Caco-2 (cell line): ENCODE data around the gene HAPLN2. TPM values are rescaled to one million over a fixed set of nuclear protein-coding genes. Genes with fewer than 3 reads are reported as not detected.

ENCODE experiments used
- BruUV-seq: library from RNA; stranded (reverse); fragments of 400-500 nt; replicated peaks from 2 replicates; lab custom pipeline; 2021; lab: Mats Ljungman, UMichigan
- CTCF ChIA-PET: fragments of 300-600 bp; sonication (Branson Sonifier 250); formaldehyde crosslinking; loops from one replicate; lab custom pipeline; 2022; ENCODE audit warnings: antibody characterized with exemption; lab: Charles Lee
- POLR2A ChIA-PET: fragments of 300-600 bp; sonication (Branson Sonifier 250); formaldehyde crosslinking; loops from one replicate; lab custom pipeline; 2022; ENCODE audit warnings: antibody characterized with exemption; lab: Charles Lee
- DNase-seq, 2 experiments: peaks; one replicate each; pipeline versions ENCODE4 v3.0.0 to v3.0.0-alpha.2; 2020 to 2022
- H3K27me3 ChIP-seq: replicated peaks from 2 replicates; pipeline ENCODE4 v1.6.0; 2011; ENCODE audit warnings: low read length; ENCODE audit not compliant: control insufficient read depth, insufficient read depth
- H3K36me3 ChIP-seq: 2 replicates; pipeline ENCODE4 v1.5.1; 2011; ENCODE audit warnings: low read length; ENCODE audit not compliant: control insufficient read depth, insufficient read depth
- H3K4me1 ChIP-seq: fragments of 250-450 bp; sonication (Bioruptor Pico); 2 replicates; pipeline ENCODE4 v1.5.1; 2020; ENCODE audit warnings: mild to moderate bottlenecking
- H3K4me3 ChIP-seq: 2 replicates; pipeline ENCODE4 v1.5.1; 2011; ENCODE audit warnings: low read depth, mild to moderate bottlenecking, control low read depth, low read length
- H3K9me3 ChIP-seq: fragments of 250-450 bp; sonication (Bioruptor Pico); 2 replicates; pipeline ENCODE4 v1.5.1; 2020; ENCODE audit warnings: mild to moderate bottlenecking, moderate library complexity
- H3K27ac Mint-ChIP-seq: one replicate; pipeline ENCODE4 v1.8.0; 2022; ENCODE audit warnings: mixed read lengths; ENCODE audit not compliant: unreplicated experiment
- H3K27me3 Mint-ChIP-seq: one replicate; pipeline ENCODE4 v1.8.0; 2022; ENCODE audit warnings: mixed read lengths; ENCODE audit not compliant: insufficient read depth, unreplicated experiment
- H3K36me3 Mint-ChIP-seq: one replicate; pipeline ENCODE4 v1.8.0; 2022; ENCODE audit warnings: mild to moderate bottlenecking, mixed read lengths; ENCODE audit not compliant: insufficient read depth, unreplicated experiment
- H3K4me1 Mint-ChIP-seq: one replicate; pipeline ENCODE4 v1.8.0; 2022; ENCODE audit warnings: low read depth, mixed read lengths; ENCODE audit not compliant: unreplicated experiment
- H3K4me3 Mint-ChIP-seq: one replicate; pipeline ENCODE4 v1.8.0; 2022; ENCODE audit warnings: mild to moderate bottlenecking, moderate library complexity, mixed read lengths; ENCODE audit not compliant: unreplicated experiment
- H3K9me3 Mint-ChIP-seq: one replicate; pipeline ENCODE4 v1.8.0; 2022; ENCODE audit warnings: mixed read lengths; ENCODE audit not compliant: unreplicated experiment
- intact Hi-C: fragments of 100-400 bp; cut with micrococcal nuclease; formaldehyde crosslinking; loops from one replicate; pipeline ENCODE4 v1.10.0; 2022; ENCODE audit not compliant: unreplicated experiment
- total RNA-seq: library from RNA; stranded (reverse); gene quantifications from 2 replicates; pipeline ENCODE4 v1.2.3, GENCODE V29; 2022
- TF ChIP-seq, protein P1 (sequence below), 2 experiments: fragments of 200-600 bp in 1 of 2; IDR thresholded peaks; 1 replicate in 1 of 2; 2 replicates in 1 of 2; pipeline versions ENCODE4 v1.5.1 to v1.8.0; 2011 to 2022; ENCODE audit warnings: antibody characterized with exemption in 1 of 2, control low read depth in 1 of 2, inconsistent platforms in 1 of 2, low read depth in 1 of 2, low read length in 1 of 2, mild to moderate bottlenecking in 1 of 2, moderate library complexity in 1 of 2; ENCODE audit not compliant: insufficient read depth in 1 of 2, severe bottlenecking in 1 of 2, unreplicated experiment in 1 of 2

HAPLN2 gene
- total RNA-seq, 1 experiment from 2014 or later = not detected

DNA sequence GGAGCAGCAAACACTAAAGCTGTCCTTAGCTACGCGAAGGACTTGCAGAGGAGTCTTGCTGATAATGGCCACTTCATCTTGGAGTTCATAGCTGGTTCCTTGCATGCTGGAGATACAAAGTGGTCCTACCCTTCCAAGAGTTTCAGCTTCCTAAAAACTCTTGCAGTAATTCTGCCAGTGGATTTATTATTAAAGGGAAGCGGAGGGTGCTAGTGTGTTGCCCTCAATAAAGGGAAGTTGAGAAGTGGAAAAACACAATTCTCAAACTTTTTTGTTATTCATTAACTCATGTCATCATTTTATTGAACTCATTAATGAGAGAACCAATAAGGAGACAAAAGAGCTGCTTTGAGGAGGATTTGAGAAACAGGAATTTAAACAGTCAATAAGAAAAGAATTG, 6.5 kb upstream of the HAPLN2 start:
- Histone ChIP-seq H3K27me3 (no peaks in the 10 kb centered on the region), H3K36me3 (no peaks in the 10 kb centered on the region), H3K4me1 (0 out of 2 replicates have a peak, but pooled peaks cover 4% of the 10 kb centered on the region), H3K9me3 (no peaks in the 10 kb centered on the region), H3K4me3 (no peak overlapping the region)
- Mint-ChIP-seq H3K9me3 (no peaks in the 10 kb centered on the region), H3K27me3 (peaks cover 3% of the 10 kb centered on the region), H3K4me1 (peaks cover 16% of the 10 kb centered on the region), H3K4me3 (no peak overlapping the region), H3K27ac (peak overlapping the region; percentile 39), H3K36me3 (no peaks in the 10 kb centered on the region)
- no peak for DNase-seq
- BruUV-seq = no TSS peak
- TF ChIP-seq, protein P1, sequence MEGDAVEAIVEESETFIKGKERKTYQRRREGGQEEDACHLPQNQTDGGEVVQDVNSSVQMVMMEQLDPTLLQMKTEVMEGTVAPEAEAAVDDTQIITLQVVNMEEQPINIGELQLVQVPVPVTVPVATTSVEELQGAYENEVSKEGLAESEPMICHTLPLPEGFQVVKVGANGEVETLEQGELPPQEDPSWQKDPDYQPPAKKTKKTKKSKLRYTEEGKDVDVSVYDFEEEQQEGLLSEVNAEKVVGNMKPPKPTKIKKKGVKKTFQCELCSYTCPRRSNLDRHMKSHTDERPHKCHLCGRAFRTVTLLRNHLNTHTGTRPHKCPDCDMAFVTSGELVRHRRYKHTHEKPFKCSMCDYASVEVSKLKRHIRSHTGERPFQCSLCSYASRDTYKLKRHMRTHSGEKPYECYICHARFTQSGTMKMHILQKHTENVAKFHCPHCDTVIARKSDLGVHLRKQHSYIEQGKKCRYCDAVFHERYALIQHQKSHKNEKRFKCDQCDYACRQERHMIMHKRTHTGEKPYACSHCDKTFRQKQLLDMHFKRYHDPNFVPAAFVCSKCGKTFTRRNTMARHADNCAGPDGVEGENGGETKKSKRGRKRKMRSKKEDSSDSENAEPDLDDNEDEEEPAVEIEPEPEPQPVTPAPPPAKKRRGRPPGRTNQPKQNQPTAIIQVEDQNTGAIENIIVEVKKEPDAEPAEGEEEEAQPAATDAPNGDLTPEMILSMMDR (IDR thresholded peaks at IDR 0.05; ENCODE audit: insufficient read depth in 1 of 2, low read depth in 1 of 2, low read length in 1 of 2, severe bottlenecking in 1 of 2, unreplicated experiment in 1 of 2) = no peak
- intact Hi-C loops = no loop called here
- CTCF ChIA-PET = interaction anchor here (0.5 to 2.4 kb wide), 6 partner anchors 10 to 317 kb away, joined by 3 to 10 read pairs (median 5); no protein-coding TSS in a partner anchor
- POLR2A ChIA-PET = interaction anchor here (0.8 kb wide), 1 partner anchor 107 kb away, joined by 7 read pairs; no protein-coding TSS in a partner anchor

DNA sequence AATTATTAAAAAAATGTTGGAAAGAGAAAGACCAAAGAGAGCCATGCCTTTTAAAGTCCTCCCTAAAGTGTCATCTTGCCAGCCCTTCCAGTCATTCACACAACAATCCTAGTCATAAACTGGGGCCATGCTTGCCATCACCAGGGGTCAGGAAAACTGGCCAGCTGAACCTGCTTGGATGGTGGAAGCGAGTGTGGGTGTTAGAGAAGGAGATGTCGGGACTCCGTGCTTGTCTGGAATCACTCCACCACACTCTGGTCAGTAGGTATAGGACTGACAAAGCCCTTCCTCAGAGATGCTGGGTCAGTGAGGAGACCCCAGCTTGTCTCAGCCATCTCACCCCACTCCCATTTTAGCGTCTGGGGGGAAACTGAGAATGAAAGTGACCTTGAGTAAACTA, 3.3 kb upstream of the HAPLN2 start:
- no TSS peak for BruUV-seq
- Mint-ChIP-seq H3K27ac (no peak overlapping the region), H3K9me3 (no peaks in the 10 kb centered on the region), H3K36me3 (no peaks in the 10 kb centered on the region), H3K27me3 (peaks cover 13% of the 10 kb centered on the region), H3K4me1 (peaks cover 7% of the 10 kb centered on the region), H3K4me3 (no peak overlapping the region)
- H3K9me3 ChIP-seq = no peaks in the 10 kb centered on the region
- H3K4me3 ChIP-seq = no peak overlapping the region
- intact Hi-C loops = no loop called here
- no peaks in the 10 kb centered on the region for H3K36me3 ChIP-seq
- no peaks in the 10 kb centered on the region for H3K27me3 ChIP-seq
- DNase-seq = no peak
- H3K4me1 ChIP-seq = 0 out of 2 replicates have a peak, but pooled peaks cover 4% of the 10 kb centered on the region
- TF ChIP-seq, protein P1 (IDR thresholded peaks at IDR 0.05; ENCODE audit: insufficient read depth in 1 of 2, low read depth in 1 of 2, low read length in 1 of 2, severe bottlenecking in 1 of 2, unreplicated experiment in 1 of 2) = no peak
- ChIA-PET POLR2A (interaction anchor here (0.6 kb wide), 1 partner anchor 89 kb away, joined by 3 read pairs; no protein-coding TSS in a partner anchor), CTCF (no interaction called here)

DNA sequence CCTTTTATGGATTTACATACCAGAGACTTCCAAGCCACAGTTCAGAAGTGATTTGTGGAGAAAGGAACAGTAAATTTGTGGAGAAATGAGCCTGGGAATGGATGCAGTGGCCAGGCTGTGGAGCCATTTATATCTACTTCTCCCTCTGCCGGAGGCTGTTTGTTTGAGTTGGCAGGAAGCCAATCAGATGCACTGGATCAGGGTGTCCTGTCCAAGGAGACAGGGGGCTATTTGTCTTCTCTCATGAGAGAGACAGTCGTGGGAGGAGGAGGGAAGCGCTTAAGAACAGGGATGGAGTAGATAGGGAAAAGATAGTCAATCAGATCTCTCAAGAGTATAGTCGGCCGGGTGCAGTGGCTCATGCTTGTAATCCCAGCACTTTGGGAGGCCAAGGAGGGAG, 2.8 kb upstream of the HAPLN2 start:
- Histone ChIP-seq H3K4me3 (no peak overlapping the region), H3K9me3 (no peaks in the 10 kb centered on the region), H3K4me1 (0 out of 2 replicates have a peak, but pooled peaks cover 4% of the 10 kb centered on the region), H3K36me3 (no peaks in the 10 kb centered on the region), H3K27me3 (no peaks in the 10 kb centered on the region)
- intact Hi-C loops = no loop called here
- no peak for DNase-seq
- Mint-ChIP-seq H3K4me3 (no peak overlapping the region), H3K9me3 (no peaks in the 10 kb centered on the region), H3K27ac (no peak overlapping the region), H3K4me1 (peaks cover 7% of the 10 kb centered on the region), H3K36me3 (no peaks in the 10 kb centered on the region), H3K27me3 (peaks cover 13% of the 10 kb centered on the region)
- ChIA-PET POLR2A (no interaction called here), CTCF (interaction anchor here (0.7 kb wide), 1 partner anchor 8 kb away, joined by 6 read pairs; no protein-coding TSS in a partner anchor)
- no TSS peak for BruUV-seq
- TF ChIP-seq, protein P1 (IDR thresholded peaks at IDR 0.05; ENCODE audit: insufficient read depth in 1 of 2, low read depth in 1 of 2, low read length in 1 of 2, severe bottlenecking in 1 of 2, unreplicated experiment in 1 of 2) = no peak
